Erythroblast (primary cell): ENCODE results near the gene IGFALS.

Experiments used
- GATA1 ChIP-seq: IDR thresholded peaks from 2 replicates; pipeline ENCODE4 v1.6.1; 2011; ENCODE audit warnings: low read depth, mild to moderate bottlenecking, control low read depth, low read length, moderate library complexity
- POLR2A ChIP-seq: IDR thresholded peaks from 2 replicates; pipeline ENCODE4 v1.6.1; 2011; ENCODE audit warnings: mild to moderate bottlenecking, low read length

GRCh38 chr16:1791943-1792812 lies 1.3 kb downstream of the IGFALS start:
- no peak for TF ChIP-seq POLR2A
- TF ChIP-seq GATA1 = no peak
